HAP-1 (cell line): ENCODE measurements around the gene FAM131C.
A peak's percentile ranks its signal among the peaks of the same experiment; 100 is the strongest.
"Not testable (repeated sequence)": the region's sequence is repeated elsewhere in the genome, so short reads cannot be mapped to it uniquely, and the experiment has no call there.

Experiments
- DNase-seq, 2 experiments: peaks; one replicate each; pipeline ENCODE4 v3.0.0-alpha.2; 2016 to 2020; ENCODE audit warnings: low spot score in 2 of 2
- H3K27me3 ChIP-seq: fragments of 250-450 bp; sonication (Bioruptor Pico); 2 replicates; pipeline ENCODE4 v1.5.1; 2020; ENCODE audit warnings: low read depth, mild to moderate bottlenecking, moderate library complexity
- H3K36me3 ChIP-seq: fragments of 250-450 bp; sonication (Bioruptor Pico); replicated peaks from 2 replicates; pipeline ENCODE4 v1.5.1; 2020; ENCODE audit warnings: mild to moderate bottlenecking
- H3K4me1 ChIP-seq: fragments of 250-450 bp; sonication (Bioruptor Pico); 2 replicates; pipeline ENCODE4 v1.5.1; 2020; ENCODE audit warnings: mild to moderate bottlenecking
- H3K4me3 ChIP-seq: fragments of 250-450 bp; sonication (Bioruptor Pico); 2 replicates; pipeline ENCODE4 v1.5.1; 2020; ENCODE audit warnings: mild to moderate bottlenecking, moderate library complexity
- H3K9me3 ChIP-seq: fragments of 250-450 bp; sonication (Bioruptor Pico); 2 replicates; pipeline ENCODE4 v1.5.1; 2020; ENCODE audit warnings: mild to moderate bottlenecking, moderate library complexity
- in situ Hi-C: fragments of 300-500 bp; cut with MboI; formaldehyde crosslinking; loops from 3 replicates; pipeline ENCODE4 v1.14.3; 2020; ENCODE audit warnings: low sequenced_read_pairs, inconsistent platforms, mixed read lengths

FAM131C gene

DNA sequence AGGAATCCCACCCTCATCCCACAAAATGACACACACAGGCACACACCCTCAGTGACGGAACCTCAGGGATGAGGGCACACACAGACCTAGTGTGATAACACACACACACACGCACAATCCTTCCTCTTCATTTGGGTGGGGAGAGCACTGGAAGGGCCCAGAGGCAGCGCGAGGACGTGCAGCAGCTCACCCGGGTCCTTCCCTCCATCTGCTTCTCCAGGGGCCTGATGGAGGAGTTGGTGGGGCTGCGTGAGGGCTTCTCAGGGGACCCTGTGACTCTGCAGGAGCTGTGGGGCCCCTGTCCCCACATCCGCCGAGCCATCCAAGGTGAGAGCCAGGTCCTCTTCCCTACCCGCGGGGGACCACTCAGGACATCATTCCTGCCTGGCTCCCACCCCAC is 51.1 kb downstream of the FAM131C start:
- Histone ChIP-seq H3K27me3 (peaks cover 10% of the 10 kb centered on the region), H3K9me3 (no peaks in the 10 kb centered on the region), H3K4me3 (no peak overlapping the region), H3K36me3 (no peaks in the 10 kb centered on the region), H3K4me1 (peaks cover 2% of the 10 kb centered on the region; the same call in 1 of the 2 replicates)
- in situ Hi-C loops, result no loop called here
- no peak for DNase-seq

DNA sequence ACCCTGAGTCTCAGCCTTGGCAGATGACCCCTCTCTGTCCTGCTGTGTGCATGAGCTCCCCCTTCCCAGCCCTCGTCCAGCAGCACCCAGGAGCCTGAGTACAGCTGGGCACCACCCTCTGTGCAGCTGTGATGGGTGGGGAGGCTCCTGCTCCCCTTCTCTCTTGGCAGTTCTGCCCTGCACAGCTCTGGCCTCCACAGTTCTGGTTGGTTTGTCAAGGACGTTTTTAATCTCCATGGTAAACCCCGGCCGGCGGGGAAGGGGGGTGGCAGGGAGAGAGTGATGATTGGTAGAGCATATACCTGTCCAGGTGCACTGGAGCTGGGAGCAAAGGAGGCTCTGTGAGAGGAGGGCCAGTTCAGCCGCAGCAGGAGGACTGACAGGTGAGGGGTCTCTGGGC is 51.8 kb downstream of the FAM131C start, which contains the start of gene CLCNKA:
CLCNKA (plus strand) TSS at position 356 of the 400 bp plus-strand sequence. CDS start 584 bp downstream, outside the sequence.
- Histone ChIP-seq H3K27me3 (peaks cover 10% of the 10 kb centered on the region), H3K4me1 (no peaks in the 10 kb centered on the region), H3K36me3 (no peaks in the 10 kb centered on the region), H3K9me3 (no peaks in the 10 kb centered on the region), H3K4me3 (no peak within 1 kb of the TSS)
- no peak for DNase-seq
- in situ Hi-C loops, result no loop called here

DNA sequence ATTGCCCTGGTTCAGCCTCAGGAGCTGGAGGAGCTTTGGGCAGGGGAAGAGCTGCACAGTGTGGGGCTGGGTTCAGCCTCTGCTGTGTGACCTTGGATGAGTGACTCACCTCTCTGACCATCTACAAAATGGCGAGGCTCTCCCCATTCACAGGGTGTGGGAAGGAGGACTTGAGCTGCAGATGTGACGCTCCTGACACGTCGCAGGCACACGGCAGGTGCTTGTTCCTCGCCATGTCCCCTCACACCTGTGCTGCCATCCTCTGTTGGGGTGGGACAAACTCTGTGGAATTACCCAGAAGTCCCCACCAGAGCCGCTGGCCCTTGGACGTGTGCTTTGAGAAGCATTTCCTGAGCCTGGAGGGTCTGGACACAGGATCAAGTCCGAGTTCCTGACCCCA is 52.6 kb downstream of the FAM131C start:
- DNase-seq, H3K4me3 ChIP-seq, in situ Hi-C loops, H3K9me3 ChIP-seq, H3K27me3 ChIP-seq, H3K4me1 ChIP-seq, H3K36me3 ChIP-seq: not testable (repeated sequence)

GRCh38 chr1:16020325-16020724 is 53.1 kb downstream of the FAM131C start:
- Histone ChIP-seq H3K9me3 (no peaks in the 10 kb centered on the region), H3K36me3 (no peaks in the 10 kb centered on the region), H3K27me3 (peaks cover 10% of the 10 kb centered on the region), H3K4me1 (no peaks in the 10 kb centered on the region), H3K4me3 (no peak overlapping the region)
- in situ Hi-C loops, result no loop called here
- no peak for DNase-seq

DNA sequence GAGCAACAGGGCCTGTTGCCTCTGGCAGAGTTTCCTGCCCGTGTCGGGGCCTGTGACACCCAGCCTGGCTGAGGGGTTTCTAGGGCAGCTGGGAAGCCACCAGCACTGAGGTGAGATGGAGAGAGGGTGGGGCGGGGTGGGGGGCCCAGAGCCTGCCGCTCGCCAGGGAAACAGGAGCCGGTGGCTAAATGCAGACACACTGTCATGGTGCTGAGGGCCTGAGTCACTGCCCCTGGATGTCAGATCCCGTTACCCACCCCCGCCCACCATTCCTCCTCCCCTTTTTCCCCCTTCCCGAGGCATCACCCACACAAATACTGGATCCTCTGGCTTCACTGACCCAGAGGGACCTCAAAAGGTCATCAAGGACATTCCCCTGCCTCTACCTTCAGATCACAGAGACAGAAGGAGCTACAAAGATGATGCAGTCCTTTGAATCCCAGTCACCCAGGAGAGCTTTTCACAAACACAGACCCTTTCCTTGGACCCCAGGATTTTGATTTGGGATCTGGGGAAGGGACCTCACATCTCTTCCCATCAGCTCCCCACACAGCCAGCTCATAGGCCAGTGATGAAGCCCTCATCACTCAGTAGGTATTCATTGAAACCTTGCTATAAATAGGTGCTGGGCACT is 53.7 kb downstream of the FAM131C start:
- in situ Hi-C loops, result no loop called here
- H3K36me3 ChIP-seq, result no peaks in the 10 kb centered on the region
- no peak for DNase-seq
- H3K4me3 ChIP-seq, result no peak overlapping the region
- H3K4me1 ChIP-seq, result no peaks in the 10 kb centered on the region; the same call in 1 of the 2 replicates
- H3K27me3 ChIP-seq, result peaks cover 10% of the 10 kb centered on the region
- no peaks in the 10 kb centered on the region for H3K9me3 ChIP-seq

- H3K4me3 ChIP-seq, result no peak overlapping the region
These were observed 54.5 kb downstream of the FAM131C start for GRCh38 chr1:16018749-16019643.

DNA sequence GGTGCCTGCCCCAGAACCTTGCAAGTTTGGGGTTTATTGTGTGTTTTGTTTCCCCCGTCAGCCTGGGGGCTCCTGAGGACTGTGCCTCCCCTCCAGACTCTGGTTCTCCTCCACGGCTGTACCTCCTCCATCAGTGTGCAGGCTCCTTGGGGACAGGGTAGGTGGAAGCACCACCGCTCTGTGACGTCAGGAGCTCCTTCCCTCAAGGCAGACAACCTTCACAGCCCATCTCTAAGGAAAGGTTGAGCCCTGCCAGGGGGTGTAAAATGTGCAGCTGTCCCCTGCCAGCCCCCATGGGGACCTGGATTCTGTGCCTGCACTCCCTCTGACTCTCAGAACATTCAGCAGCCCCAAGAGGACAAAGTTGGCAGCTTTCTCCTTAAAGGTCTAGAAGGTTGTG is 55.1 kb downstream of the FAM131C start:
- Histone ChIP-seq H3K9me3 (no peaks in the 10 kb centered on the region), H3K4me3 (no peak overlapping the region), H3K27me3 (peaks cover 6% of the 10 kb centered on the region), H3K4me1 (peaks cover 4% of the 10 kb centered on the region), H3K36me3 (no peaks in the 10 kb centered on the region)
- in situ Hi-C loops, result no loop called here
- DNase-seq, result no peak

More at GRCh38 chr1:16018749-16019643, 54.5 kb downstream of the FAM131C start:
- DNase-seq, result no peak
- Histone ChIP-seq H3K27me3 (peaks cover 10% of the 10 kb centered on the region), H3K36me3 (no peaks in the 10 kb centered on the region), H3K4me1 (peaks cover 3% of the 10 kb centered on the region), H3K9me3 (no peaks in the 10 kb centered on the region)
- in situ Hi-C loops, result no loop called here

DNA sequence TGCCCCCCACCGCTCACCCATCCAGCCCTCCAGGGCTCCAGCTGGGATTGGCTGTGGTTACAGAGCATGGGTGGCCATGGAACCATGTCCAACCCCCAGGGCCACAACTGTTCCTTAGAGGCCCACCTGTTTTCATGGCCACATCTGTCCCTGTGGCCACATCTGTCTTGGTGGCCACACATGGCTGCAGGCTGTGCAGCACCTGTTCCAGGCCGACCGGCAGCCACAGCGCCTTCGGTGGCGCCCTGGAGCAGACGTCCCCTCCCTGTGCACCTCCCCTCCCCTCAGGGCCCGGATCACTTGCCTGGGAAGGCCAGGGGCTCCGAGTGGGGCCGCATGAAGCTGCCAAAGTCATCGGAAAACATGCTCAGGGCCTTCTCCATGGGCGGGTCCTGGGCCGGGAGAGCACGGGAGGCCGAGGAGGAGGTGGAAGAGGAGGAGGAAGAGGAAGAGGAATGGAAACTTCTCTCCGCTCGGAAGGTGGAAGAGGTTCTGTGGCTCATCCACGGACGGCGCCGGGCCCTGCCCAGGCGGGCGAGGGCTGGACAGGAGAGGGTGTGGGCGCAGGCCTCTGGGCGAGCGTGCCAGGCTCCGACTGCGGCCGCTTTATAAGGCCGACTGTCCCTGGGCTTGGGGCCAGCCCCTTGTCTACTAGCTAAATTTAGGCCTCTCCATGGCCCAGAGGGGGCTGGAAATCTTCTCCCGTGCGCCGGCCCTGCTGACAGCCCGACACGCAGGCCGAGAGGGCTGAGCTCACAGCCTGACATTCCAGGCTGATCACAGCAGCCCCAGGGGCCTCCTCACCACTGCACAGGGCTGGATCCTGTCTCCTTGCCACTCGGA is 55.8 kb downstream of the FAM131C start, which contains the start of gene HSPB7:
HSPB7 (minus strand) TSS at position 583 of the 843 bp plus-strand sequence; CDS start at position 503, 80 bp downstream.
- Histone ChIP-seq H3K9me3 (no peaks in the 10 kb centered on the region), H3K27me3 (peaks cover 6% of the 10 kb centered on the region), H3K4me1 (peaks cover 5% of the 10 kb centered on the region), H3K4me3 (no peak within 1 kb of the TSS), H3K36me3 (no peaks in the 10 kb centered on the region)
- peak in 1 of 2 experiments; percentile 55 for DNase-seq
- in situ Hi-C loops, result no loop called here

- no peak overlapping the region for H3K4me3 ChIP-seq
- DNase-seq, result no peak
- no peaks in the 10 kb centered on the region for H3K36me3 ChIP-seq
- peaks cover 9% of the 10 kb centered on the region for H3K4me1 ChIP-seq
- no peaks in the 10 kb centered on the region for H3K9me3 ChIP-seq
- peaks cover 4% of the 10 kb centered on the region for H3K27me3 ChIP-seq
- in situ Hi-C loops, result no loop called here
These were observed 56.4 kb downstream of the FAM131C start for GRCh38 chr1:16017076-16017460.

- Histone ChIP-seq H3K4me3 (no peak overlapping the region), H3K36me3 (no peaks in the 10 kb centered on the region), H3K4me1 (peaks cover 9% of the 10 kb centered on the region), H3K27me3 (no peaks in the 10 kb centered on the region), H3K9me3 (no peaks in the 10 kb centered on the region)
- DNase-seq, result no peak
- in situ Hi-C loops, result no loop called here
These were observed 57.2 kb downstream of the FAM131C start for GRCh38 chr1:16015960-16016901.

- in situ Hi-C loops, result no loop called here
- peaks cover 9% of the 10 kb centered on the region for H3K4me1 ChIP-seq
These were observed 58.0 kb downstream of the FAM131C start for GRCh38 chr1:16015491-16015890.

DNA sequence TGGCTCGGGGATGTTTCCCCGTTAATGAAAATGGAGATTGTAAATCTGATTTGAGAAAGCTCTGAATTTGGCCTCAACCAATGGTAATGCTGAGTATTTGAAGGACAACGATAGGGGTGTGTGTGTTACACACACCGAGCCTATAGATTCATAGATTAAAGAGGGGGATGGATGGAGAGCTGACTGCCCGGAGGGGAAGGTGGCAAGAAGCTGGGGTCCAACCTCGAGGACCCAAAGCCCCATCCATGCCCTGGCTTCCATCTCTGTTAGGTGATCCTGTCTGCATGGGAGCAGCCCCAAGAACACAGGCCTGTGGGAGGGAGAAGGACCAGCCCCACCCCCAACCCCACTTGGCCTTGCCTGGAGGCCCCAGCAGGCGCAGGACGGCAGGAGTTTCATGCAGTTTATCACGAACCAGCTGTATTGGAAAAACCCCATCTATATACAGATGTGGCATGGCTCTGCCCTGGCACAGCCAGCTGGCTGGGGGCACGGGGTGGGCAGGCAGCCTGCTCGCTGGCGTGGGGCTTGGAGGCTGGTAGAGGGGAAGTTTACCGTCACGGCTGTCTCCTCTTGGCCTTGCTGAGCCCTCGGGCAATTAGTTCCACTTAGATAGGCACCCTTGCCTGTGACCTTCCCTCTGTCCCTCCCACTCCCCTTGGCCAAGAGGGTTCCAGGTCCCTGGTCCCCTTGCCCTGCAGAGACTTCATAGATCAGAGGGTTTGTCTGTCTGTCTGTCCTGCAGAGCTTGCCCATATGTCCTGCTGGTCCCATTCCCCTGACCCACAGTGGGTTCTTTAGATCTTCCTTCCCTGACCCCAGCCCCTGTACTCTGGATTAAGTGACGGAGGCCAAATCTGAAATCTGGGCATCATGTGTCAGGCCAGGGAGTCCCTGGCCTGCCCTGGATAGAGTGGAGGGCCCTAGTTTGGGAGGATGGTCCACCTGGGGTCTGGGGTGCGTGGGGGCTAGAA is 58.7 kb downstream of the FAM131C start:
- in situ Hi-C loops, result no loop called here
- Histone ChIP-seq H3K4me1 (peaks cover 9% of the 10 kb centered on the region), H3K9me3 (no peaks in the 10 kb centered on the region), H3K4me3 (no peak overlapping the region), H3K27me3 (no peaks in the 10 kb centered on the region), H3K36me3 (no peaks in the 10 kb centered on the region)
- DNase-seq, result peak in 1 of 2 experiments; percentile 58

More at GRCh38 chr1:16015491-16015890, 58.0 kb downstream of the FAM131C start:
- Histone ChIP-seq H3K9me3 (no peaks in the 10 kb centered on the region), H3K27me3 (no peaks in the 10 kb centered on the region), H3K36me3 (no peaks in the 10 kb centered on the region), H3K4me3 (no peak overlapping the region)
- no peak for DNase-seq
